ENCODE data around the gene UGT3A2.

- no peak for TF ChIP-seq REST (IDR thresholded peaks at IDR 0.05; ENCODE audit: insufficient read depth in 1 of 2, low read depth in 2 of 2, low read length in 2 of 2)
- TF ChIP-seq POLR2AphosphoS5 (IDR thresholded peaks at IDR 0.05; ENCODE audit: low read depth, low read length) = no peak
- TF ChIP-seq TAF1 (IDR thresholded peaks at IDR 0.05; ENCODE audit: borderline replicate concordance, insufficient read depth, low read length) = no peak
These were observed 12.0 kb downstream of the UGT3A2 start for GRCh38 chr5:36054647-36055046.
